Right lobe of liver (tissue), 6 donors: Measurements from ENCODE around the gene CDON. TPM values are rescaled to one million over a fixed set of nuclear protein-coding genes. Genes with fewer than 3 reads are reported as not detected.

Experiments used
- ATAC-seq, 4 donors: fragments of 200-7000 bp; cut with Tn5 transposase; one replicate each; pipeline ENCODE4 v1.9.1; 2020; ENCODE audit warnings: mild to moderate bottlenecking in 4 of 4, moderate library complexity in 4 of 4
- DNase-seq, 3 donors: peaks; one replicate each; pipeline ENCODE4 v3.0.0-alpha.2; 2020
- H3K27ac ChIP-seq, 3 donors: fragments of 200-600 bp; one replicate each; pipeline ENCODE4 v1.8.0; 2022
- H3K27me3 ChIP-seq, 2 donors: fragments of 200-600 bp; one replicate each; pipeline ENCODE4 v1.8.0; 2022
- H3K36me3 ChIP-seq, 4 donors: fragments of 200-600 bp; sonication (generic) in 1 of 4; one replicate each; pipeline versions ENCODE4 v1.5.1 to v1.8.0; 2017 to 2022; ENCODE audit warnings: control low read depth in 1 of 4
- H3K4me1 ChIP-seq, 4 donors: fragments of 200-600 bp; sonication (generic) in 1 of 4; one replicate each; pipeline versions ENCODE4 v1.5.1 to v1.8.0; 2017 to 2022; ENCODE audit warnings: control low read depth in 1 of 4
- H3K4me3 ChIP-seq, 3 donors: fragments of 200-600 bp; one replicate each; pipeline ENCODE4 v1.8.0; 2022
- H3K9me3 ChIP-seq, 4 donors: fragments of 200-600 bp; sonication (generic) in 1 of 4; one replicate each; pipeline versions ENCODE4 v1.5.1 to v1.8.0; 2017 to 2022; ENCODE audit warnings: control low read depth in 1 of 4
- CTCF ChIP-seq, 4 donors: fragments of 200-600 bp in 3 of 4; fragments of 450-650 bp in 1 of 4; IDR thresholded peaks; one replicate each; pipeline versions ENCODE4 v1.5.1 to v1.8.0; 2016 to 2022; ENCODE audit warnings: antibody characterized with exemption in 4 of 4, mild to moderate bottlenecking in 2 of 4
- POLR2A ChIP-seq: fragments of 450-650 bp; IDR thresholded peaks from one replicate; pipeline ENCODE4 v1.6.1; 2017; ENCODE audit warnings: antibody characterized with exemption, mild to moderate bottlenecking
- WGBS: methylation state at CpG from one replicate; pipeline ENCODE4 v1.1.6; 2018; ENCODE audit warnings: low coverage, low lambda C conversion rate; ENCODE audit not compliant: insufficient coverage; ENCODE audit errors: missing lambda C conversion rate; 5-methylcytosine and 5-hydroxymethylcytosine counted together
- intact Hi-C, 2 donors: fragments of 100-400 bp; cut with DNase I; formaldehyde crosslinking; loops; one replicate each; pipeline versions ENCODE4 v1.11.2 to v1.14.1; 2022
- total RNA-seq, 6 experiments: library from RNA; depleted of rRNA in 2 of 6; stranded (reverse); fragments of >200 nt in 2 of 6; fragmentation: NEBNext Ultra II Directional in 3 of 6; extraction: Animal tissue kit (Norgen Biotek cat#: 25700) in 3 of 6; gene quantifications; one replicate each; pipeline versions ENCODE4 v1.1.0 to v1.2.4, GENCODE V29; 2016 to 2023
- donor health status: DM: no; HTN: yes; CAD: no.
- donor health status: DM: no; HTN: no; CAD: no.
- donor health status: DM: no; HTN: no; CAD: no.
- donor health status: DM: no; HTN: yes; CAD: no.
- donor health status: DM: no; HTN: yes; CAD: no.

Gene CDON
- total RNA-seq, 6 experiments from 2014 or later, result 1.8 to 4.1 (median 3.3) TPM

- H3K27ac ChIP-seq, result no peak overlapping the region
- DNase-seq, result no peak
- H3K4me1 ChIP-seq, result no peaks in the 10 kb centered on the region
- H3K27me3 ChIP-seq, result no peaks in the 10 kb centered on the region
- WGBS, result 97% methylated on average over 6 of the region's 6 CpGs
- intact Hi-C loops, result no loop called here
- TF ChIP-seq CTCF (IDR thresholded peaks at IDR 0.05), result no peak
- no peak for ATAC-seq
- no peaks in the 10 kb centered on the region for H3K9me3 ChIP-seq
- H3K36me3 ChIP-seq, result no peaks in the 10 kb centered on the region
- H3K4me3 ChIP-seq, result no peak overlapping the region
Measured at GRCh38 chr11:125999234-125999880, 63.3 kb downstream of the CDON start.

DNA sequence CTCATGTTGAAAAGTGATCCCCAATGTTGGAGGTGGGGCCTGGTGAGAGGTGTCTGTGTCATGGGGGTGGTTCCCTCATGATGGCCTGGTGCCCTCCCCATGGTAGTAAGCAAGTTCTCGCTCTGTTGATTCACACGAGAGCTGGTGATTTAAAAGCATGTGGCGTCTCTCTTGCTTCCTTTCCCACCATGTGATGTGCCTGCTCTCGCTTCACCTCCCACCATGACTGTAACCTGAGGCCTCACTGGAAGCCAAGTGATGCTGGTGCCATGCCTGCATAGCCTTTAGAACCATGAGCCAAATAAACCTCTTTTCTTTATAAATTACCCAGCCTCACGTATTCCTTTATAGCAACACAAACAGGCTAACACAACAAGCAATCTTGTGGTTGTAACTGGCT is 64.4 kb downstream of the CDON start:
- TF ChIP-seq POLR2A, result no peak
- no peak for TF ChIP-seq CTCF (IDR thresholded peaks at IDR 0.05)
- intact Hi-C loops, result no loop called here
- Histone ChIP-seq H3K9me3 (no peaks in the 10 kb centered on the region), H3K4me3 (no peak overlapping the region), H3K4me1 (no peaks in the 10 kb centered on the region), H3K36me3 (no peaks in the 10 kb centered on the region), H3K27ac (no peak overlapping the region), H3K27me3 (no peaks in the 10 kb centered on the region)
- ATAC-seq, result no peak
- WGBS, result 83% methylated on average over 2 of the region's 5 CpGs
- DNase-seq, result no peak

DNA sequence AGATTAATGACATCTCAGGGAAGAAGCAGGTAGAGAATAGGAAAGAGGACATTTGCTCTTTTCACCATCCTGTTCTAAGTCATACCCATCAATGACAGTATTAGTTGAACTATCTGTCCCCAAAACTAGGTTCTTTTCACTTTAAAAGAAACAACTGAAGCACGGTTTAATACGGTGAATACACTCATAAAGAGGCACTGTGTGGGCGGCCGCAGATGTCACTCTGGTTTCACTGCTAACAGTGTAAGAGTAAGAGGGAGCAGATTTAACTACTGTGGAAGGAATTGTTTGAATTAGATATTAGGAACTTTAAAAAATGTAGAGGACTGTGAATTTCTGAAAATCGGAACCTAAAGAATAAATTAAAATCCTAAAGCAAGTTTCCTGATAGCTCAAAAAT is 67.4 kb downstream of the CDON start:
- Histone ChIP-seq H3K9me3 (no peaks in the 10 kb centered on the region), H3K27me3 (no peaks in the 10 kb centered on the region), H3K4me1 (peaks cover 0 to 6% (median 0%) of the 10 kb centered on the region in 4 donors), H3K36me3 (no peaks in the 10 kb centered on the region), H3K4me3 (no peak overlapping the region), H3K27ac (no peak overlapping the region)
- WGBS, result 80% methylated on average over 5 of the region's 5 CpGs
- no peak for TF ChIP-seq POLR2A
- no peak for TF ChIP-seq CTCF (IDR thresholded peaks at IDR 0.05)
- DNase-seq (no peak), ATAC-seq (no peak)
- intact Hi-C loops, result no loop called here

DNA sequence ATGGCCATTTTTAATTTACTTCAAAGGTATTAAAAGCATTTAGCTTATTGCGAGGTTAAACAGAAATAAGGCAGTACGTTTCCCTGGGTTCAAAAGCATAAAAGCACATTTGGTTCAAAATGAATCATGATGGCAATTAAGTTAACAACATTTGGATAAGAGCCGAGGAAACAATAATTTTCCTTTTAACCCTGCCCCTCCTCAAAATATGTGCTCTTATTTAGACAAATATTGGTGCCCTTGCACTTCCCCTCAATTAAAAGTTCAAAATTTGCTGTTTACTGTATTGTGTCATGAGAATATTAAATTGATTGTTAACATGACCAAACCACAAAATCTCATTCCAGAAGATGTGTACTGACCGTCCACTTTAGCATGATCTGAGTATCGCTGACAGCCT is 68.2 kb downstream of the CDON start:
- intact Hi-C loops, result no loop called here
- Histone ChIP-seq H3K36me3 (no peaks in the 10 kb centered on the region), H3K27ac (no peak overlapping the region), H3K4me3 (no peak overlapping the region), H3K4me1 (peaks cover 0 to 12% (median 3%) of the 10 kb centered on the region in 4 donors), H3K9me3 (no peaks in the 10 kb centered on the region), H3K27me3 (no peaks in the 10 kb centered on the region)
- 92% methylated on average over 5 of the region's 5 CpGs for WGBS
- TF ChIP-seq POLR2A (no peak), CTCF (IDR thresholded peaks at IDR 0.05) (no peak)
- ATAC-seq (no peak), DNase-seq (no peak)

- Histone ChIP-seq H3K27ac (no peak overlapping the region), H3K4me1 (peaks cover 0 to 12% (median 4%) of the 10 kb centered on the region in 4 donors), H3K4me3 (no peak overlapping the region), H3K27me3 (no peaks in the 10 kb centered on the region), H3K9me3 (no peaks in the 10 kb centered on the region), H3K36me3 (no peaks in the 10 kb centered on the region)
- no peak for DNase-seq
- no peak for TF ChIP-seq POLR2A
- TF ChIP-seq CTCF (IDR thresholded peaks at IDR 0.05), result no peak
- no peak for ATAC-seq
- intact Hi-C loops, result no loop called here
- 87% methylated on average over 7 of the region's 7 CpGs for WGBS
Measured at GRCh38 chr11:125992893-125993292, 69.8 kb downstream of the CDON start.
